ENCODE measurements around the gene PDE6D. TPM values are rescaled to one million over a fixed set of nuclear protein-coding genes. Genes with fewer than 3 reads are reported as not detected.
"Not testable (repeated sequence)": the region's sequence is repeated elsewhere in the genome, so short reads cannot be mapped to it uniquely, and the experiment has no call there.

PDE6D gene
- polyA plus RNA-seq, 3 donors, result 24.3 to 26.1 (median 25.6) TPM

DNA sequence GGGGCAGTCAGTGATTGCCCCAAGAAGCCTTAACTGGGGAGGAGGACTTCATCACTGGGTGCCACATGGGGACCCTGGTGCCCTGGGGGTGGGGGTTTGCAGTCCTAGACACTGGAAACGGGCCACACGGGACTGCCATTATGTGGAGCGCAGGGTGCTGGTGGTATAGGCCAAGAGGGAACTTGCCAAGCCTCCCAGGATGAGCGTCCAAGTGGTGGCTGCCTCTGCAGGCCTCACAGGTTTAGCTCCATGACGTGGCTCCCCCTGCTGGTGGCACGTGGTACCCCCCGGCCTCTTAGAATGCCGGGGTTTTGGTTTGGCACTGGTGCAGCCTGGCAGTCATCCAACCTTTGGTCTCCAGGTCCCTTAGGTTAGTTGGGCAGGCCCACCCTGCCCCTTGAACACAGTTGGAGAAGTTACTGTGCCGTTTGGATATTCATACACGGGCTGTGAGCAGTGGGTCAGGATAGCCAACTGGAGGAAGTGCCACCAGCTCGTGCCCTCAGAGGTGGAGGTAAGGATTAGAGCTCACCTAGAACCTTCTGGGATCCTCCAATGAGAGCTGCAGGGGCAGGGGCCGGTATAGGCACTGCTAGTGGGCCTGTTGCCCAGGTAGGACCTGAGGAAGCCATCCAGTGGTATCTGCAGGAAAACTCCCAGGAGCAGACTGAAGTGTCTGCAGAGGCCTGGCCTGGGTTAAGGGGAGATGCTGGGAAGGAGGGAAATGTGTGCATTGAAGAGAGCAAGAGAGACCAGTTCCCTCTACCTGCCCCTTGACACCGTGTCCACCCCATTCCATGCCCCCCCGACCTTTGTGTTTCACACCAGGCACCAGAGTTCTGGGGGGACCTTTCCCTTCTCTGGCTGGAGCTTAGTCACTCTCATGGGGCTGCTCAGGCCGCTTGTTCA, 67.1 kb downstream of the PDE6D start:
- peak in 6 of 11 donors; percentile 57 to 75 (median 67) for DNase-seq (ENCODE audit: extremely low read depth in 1 of 11, low read depth in 9 of 11, low spot score in 4 of 11)

DNA sequence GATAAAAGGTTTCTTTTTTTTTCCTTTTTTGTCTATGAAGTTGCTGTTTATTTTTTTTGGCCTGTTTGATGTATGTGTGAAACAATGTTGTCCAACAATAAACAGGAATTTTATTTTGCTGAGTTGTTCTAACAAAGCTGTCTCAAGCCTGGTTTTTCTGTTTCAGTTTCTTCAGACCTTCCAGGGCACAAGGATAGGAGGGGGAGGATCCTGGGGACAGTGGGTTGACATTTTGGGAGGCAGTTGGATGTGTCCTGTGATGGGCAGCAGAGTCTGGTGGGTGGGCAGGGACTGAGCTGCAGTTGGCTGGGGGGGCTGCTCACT, 67.7 kb downstream of the PDE6D start:
- DNase-seq (ENCODE audit: extremely low read depth in 1 of 11, low read depth in 9 of 11, low spot score in 4 of 11), result not testable (repeated sequence)

DNA sequence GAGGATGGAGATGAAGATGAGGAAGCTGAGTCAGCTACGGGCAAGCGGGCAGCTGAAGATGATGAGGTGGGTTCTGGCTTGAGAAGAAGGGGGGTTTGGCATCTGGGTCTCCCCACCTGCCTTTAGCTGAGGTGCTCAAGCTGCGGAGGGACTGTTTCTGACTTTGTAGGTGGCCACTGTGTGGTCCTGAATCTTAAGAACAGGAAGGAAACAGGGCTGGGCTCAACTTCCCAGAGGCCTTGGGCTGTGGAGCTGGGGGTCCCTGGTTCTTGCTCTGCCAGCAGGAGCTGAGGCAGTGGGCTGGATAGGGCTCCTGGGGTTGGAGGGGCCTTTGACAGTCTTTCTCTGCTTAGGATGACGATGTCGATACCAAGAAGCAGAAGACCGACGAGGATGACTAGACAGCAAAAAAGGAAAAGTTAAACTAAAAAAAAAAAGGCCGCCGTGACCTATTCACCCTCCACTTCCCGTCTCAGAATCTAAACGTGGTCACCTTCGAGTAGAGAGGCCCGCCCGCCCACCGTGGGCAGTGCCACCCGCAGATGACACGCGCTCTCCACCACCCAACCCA, 68.5 kb downstream of the PDE6D start:
- not testable (repeated sequence) for DNase-seq (ENCODE audit: extremely low read depth in 1 of 11, low read depth in 9 of 11, low spot score in 4 of 11)

DNA sequence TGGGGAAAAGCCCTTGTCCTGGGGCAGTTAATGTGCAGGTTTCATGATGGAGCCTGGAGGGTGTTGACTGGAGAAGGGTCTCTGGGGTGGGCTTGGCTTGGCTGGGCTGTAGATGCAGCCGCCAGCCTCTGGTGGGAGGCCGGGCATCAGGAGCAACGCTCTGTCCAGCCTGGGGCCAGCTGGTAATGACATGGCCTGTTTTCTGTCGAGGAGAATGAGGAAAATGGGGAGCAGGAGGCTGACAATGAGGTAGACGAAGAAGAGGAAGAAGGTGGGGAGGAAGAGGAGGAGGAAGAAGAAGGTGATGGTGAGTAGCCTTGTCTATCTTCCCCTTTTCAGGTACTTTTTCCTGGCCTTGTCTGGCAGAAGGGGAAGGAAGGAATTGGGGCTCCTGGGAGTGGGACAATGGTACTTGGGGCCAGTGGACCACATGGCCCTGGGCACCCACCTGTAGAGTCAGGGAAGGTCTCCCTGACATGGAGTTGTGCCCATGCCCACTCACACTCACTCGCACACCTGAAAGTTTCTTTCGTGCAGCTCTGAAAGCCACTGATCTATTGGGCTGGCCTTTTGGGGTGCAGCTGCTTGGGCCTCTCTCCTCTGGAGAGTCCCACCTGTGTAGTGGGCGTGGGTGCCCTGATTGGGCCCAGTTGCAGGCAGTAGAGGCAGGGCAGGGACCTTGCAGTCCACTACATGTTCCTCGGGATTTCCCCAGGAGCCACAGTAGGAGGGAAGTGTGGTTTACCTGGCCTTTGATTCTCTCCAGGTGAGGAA, 69.2 kb downstream of the PDE6D start:
- no peak for DNase-seq (ENCODE audit: extremely low read depth in 1 of 11, low read depth in 9 of 11, low spot score in 4 of 11)

DNA sequence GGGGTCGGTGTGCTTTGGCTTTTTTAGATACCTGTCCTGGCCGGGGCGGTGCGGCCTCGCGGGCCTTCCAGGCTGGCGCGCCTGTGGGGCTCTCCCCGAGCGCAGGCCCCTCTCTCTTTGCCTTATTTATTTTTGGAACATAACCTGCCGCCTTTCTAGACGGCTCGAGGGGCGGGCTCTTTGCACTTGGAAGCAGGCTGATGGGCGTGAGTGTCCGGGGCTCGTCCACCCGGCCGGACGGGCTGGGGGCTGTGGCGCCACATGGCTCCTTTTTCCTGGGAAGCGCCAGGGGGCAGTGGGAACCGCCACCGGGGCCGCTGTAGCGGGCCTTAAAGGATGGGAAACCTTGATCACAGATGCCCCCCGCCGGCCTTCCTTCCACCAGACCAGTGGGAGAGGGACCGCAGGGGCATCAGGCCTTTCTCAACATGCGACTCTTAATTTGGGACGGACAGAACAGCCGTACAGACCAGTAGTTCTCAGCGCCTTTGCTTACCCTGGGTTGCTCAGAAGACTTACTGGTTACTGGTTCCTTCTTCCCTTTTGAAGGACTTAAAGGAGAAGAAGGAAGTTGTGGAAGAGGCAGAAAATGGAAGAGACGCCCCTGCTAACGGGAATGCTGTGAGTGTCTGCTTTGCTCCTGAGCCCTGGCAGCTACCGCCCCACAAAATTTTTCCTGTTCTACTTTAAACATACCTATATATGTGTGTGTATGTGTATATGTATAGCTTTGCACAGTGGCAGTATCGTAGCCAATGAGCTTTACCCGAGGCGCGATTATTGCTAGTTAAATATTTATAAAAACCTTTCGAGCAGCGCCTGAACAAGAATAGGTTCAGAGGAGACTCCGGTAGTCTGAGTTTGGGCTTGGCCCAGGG, 70.0 kb downstream of the PDE6D start:
- DNase-seq (ENCODE audit: extremely low read depth in 1 of 11, low read depth in 9 of 11, low spot score in 4 of 11), result no peak

DNA sequence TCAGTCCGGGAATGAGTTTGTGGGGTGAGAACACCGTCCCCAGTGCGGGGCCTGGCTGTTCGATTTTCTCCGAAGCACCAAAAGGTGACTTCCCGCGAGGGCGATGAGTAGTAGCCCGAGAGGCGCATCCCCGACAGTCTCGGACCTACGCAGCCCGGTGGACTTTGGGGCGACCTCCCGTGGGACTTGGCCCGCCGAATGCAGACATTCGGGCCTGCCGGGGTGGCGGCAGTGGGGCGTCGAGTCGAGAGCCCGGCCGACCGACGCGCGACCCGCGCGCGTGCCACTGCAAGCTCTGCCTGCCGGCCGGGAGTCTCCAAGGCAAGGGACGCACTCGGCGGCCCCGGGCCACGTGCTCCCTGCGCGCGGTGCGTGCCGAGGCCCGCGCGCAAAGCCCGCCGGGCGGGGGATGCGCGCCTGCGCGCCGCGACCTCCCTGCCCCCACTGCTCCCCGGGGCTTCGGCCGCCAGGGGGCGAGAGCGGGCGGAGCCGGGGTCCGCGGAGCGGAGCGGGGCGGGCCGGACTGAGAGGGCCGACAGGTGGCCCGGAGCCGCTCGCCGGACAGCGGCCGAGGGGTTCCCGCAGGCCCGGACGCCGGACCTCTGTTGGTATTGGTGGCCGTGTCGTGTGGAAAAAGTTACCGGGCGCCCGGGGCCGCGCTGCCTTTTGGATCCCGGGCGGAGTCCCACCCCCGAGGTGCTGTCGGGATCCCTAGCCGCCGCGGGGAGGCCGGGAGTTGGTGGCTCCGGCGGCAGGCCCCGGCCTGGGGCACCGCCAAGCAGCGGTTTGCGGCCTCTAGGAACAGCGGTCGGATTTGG, 70.9 kb downstream of the PDE6D start:
- peak in 8 of 11 donors; percentile 67 to 87 (median 83) for DNase-seq (ENCODE audit: extremely low read depth in 1 of 11, low read depth in 9 of 11, low spot score in 4 of 11)

DNA sequence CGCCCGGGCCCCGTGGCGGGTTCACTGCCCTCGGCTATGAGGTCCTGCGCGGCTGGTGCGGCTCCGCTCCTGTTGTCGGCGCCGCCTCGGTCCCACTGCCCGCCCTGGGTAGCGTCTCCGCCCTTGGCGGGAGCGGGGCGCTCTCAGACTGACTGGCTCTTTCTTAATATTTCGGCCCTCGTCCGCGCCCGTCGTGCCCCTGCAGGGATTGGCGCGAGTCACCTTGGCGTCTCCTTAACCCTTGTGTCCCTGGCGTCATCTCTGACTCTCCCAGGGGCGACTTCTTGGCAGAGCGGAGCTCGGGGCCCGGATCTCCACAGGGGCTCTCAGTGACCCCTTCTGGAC, 71.5 kb downstream of the PDE6D start:
- no peak for DNase-seq (ENCODE audit: extremely low read depth in 1 of 11, low read depth in 9 of 11, low spot score in 4 of 11)

DNA sequence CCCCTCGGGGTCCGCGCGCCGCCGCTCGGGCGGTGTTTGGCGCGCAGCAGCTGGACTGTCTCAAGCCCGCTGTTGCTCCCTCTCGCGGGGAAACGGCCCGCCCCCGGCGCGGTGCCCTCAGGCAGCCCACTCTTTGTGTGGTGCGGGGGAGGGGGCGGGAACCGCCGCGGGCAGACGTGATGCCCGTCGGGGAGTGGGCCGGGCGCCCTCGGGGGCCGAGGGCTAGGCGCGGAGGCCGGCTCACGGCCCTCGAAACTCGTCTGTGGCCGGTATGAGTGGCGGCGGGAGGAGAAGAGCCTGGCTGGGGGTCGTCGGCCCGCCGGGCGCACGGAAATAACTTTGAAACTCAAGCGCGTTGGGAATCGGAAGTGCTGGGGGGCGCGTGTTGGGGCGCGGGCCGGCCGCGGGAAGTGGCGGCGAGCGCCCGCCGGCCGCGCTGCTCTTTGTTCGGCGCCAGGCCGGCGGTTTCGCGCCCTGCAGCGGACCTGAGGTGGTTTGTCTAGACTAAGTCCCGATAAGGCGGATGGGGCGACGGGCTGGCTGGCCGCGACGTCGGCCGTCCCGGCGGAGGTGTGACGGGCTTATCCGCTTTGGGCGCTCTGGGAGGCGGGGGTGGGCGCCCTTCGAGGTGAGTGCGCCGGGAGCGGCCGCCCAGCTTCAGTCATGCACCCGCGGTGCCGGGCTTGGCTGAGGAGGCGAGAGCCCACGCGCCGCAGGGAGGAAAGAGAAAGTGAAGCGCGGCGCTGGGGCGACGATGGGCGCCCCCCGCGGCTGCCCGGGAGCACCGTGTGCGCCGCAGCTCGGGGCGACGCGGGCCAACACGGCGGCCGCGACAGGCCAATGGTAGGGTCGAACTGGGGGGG, 72.1 kb downstream of the PDE6D start:
- peak in 1 of 11 donors; percentile 28 for DNase-seq (ENCODE audit: extremely low read depth in 1 of 11, low read depth in 9 of 11, low spot score in 4 of 11)

DNA sequence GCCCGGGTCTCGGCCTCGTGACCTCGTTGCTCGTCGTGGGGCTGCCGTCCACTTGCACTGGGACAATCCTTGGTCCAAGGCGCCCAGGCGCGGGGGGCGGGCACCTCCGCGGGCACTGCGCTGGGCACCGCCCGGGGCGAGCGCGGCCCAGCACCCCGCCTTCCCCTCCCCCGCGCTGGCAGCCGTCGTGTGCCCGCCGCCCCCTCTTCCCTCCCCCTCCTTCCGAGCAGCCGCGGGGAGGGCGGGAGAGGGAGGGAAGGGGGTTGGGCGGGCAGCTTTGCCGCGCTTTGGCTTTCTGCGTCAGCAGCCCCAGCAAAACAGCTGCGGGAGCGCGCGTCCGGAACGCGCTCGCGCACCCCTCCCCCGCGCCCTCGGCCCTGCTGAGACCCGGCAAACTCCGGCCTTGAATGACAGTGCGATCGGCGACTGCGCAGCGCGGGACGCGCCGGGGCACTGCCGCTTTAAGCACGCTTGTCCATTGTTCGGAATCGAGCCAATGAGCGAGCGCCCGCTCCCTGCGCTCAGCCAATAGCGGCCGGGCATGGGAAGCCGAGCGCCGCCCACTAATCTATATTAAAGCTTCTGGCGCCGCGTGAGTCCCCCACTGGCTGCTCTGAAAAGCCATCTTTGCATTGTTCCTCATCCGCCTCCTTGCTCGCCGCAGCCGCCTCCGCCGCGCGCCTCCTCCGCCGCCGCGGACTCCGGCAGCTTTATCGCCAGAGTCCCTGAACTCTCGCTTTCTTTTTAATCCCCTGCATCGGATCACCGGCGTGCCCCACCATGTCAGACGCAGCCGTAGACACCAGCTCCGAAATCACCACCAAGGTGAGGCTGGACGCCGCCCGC, 72.9 kb downstream of the PDE6D start, which contains the start of gene PTMA:
Gene PTMA, plus strand, starts transcription at position 599 of the 846 bp plus-strand sequence. Its CDS starts 182 bp downstream, at position 781.
- DNase-seq (ENCODE audit: extremely low read depth in 1 of 11, low read depth in 9 of 11, low spot score in 4 of 11), result peak; percentile 98 to 100 (median 99)

DNA sequence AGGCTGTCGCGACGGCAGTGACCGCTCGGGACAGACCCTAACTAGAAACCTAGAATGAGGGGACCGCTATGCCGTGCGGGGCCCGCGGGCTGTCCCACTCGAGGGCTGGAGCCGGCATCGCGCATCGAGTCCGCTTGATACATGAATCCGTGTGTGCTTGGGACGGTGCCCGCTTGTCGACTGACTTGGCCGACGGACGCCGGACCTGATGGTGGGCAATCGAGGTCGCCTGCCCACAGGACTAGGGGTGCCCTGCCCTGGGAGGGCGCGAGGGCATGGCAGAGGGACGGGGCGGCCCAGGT, 73.5 kb downstream of the PDE6D start:
- DNase-seq (ENCODE audit: extremely low read depth in 1 of 11, low read depth in 9 of 11, low spot score in 4 of 11), result peak in 1 of 11 donors; percentile 64

DNA sequence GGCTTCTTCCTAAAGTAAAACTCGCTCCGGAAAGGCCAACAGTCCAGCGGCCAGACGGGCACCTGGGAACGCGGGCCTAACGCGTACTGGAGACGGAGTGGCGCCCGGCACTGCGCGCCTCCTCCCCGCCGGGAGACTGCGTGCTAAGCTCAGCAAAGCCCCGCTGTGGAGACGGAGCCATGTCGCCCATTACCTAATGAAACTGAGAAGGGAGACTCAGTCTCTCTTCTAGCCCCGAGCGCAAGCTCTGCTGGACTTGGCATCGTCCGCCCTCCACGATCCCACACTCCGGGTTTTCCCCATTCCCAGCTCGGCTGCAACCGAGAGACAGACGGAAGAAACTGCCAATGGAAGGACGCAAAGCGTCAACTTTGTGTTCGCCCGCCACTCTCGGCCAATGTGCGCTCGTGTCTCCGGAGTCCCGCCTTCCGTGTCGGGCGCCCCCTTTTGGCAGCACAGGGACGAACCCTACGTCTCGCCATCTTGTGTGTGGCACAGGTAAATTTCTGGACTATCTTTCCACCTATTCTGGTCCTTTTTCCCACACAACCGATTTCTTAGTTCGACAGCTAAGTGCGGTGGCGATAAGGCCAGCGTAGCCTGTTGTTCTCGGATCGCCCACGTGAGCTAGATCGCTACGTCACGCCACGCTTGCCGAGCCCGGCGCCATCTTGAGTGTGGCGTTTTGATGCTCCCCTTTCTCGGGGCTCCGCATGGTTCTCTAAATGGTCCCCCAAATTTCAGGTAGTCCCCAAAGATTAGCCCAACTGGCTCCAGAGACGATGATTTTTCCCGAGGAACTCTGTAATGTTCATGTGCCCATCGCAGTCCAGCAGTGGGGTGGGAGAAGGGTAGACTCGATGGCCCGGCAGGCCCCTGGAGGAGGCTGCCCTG, 74.1 kb downstream of the PDE6D start:
- peak; percentile 96 to 99 (median 98) for DNase-seq (ENCODE audit: extremely low read depth in 1 of 11, low read depth in 9 of 11, low spot score in 4 of 11)

DNA sequence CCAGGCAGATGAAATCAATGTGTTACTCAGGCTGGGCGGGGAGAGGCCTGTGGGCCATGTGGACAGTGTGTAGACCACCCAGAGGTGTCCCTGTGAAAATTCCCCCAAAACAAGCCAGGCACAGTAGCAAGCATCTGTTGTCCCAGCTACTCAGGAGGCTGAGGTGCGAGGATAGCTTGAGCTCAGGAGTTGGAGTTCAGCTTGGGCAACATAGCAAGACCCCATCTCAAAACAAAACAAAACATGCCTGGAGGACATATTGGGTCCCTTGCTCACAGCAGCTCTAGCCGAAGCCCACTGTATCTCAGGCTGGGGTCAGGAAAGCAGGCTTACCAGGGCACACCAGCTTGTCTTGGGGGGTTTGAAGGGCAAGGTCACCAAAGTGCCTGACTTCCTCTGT, 77.1 kb downstream of the PDE6D start:
- no peak for DNase-seq (ENCODE audit: extremely low read depth in 1 of 11, low read depth in 9 of 11, low spot score in 4 of 11)

DNA sequence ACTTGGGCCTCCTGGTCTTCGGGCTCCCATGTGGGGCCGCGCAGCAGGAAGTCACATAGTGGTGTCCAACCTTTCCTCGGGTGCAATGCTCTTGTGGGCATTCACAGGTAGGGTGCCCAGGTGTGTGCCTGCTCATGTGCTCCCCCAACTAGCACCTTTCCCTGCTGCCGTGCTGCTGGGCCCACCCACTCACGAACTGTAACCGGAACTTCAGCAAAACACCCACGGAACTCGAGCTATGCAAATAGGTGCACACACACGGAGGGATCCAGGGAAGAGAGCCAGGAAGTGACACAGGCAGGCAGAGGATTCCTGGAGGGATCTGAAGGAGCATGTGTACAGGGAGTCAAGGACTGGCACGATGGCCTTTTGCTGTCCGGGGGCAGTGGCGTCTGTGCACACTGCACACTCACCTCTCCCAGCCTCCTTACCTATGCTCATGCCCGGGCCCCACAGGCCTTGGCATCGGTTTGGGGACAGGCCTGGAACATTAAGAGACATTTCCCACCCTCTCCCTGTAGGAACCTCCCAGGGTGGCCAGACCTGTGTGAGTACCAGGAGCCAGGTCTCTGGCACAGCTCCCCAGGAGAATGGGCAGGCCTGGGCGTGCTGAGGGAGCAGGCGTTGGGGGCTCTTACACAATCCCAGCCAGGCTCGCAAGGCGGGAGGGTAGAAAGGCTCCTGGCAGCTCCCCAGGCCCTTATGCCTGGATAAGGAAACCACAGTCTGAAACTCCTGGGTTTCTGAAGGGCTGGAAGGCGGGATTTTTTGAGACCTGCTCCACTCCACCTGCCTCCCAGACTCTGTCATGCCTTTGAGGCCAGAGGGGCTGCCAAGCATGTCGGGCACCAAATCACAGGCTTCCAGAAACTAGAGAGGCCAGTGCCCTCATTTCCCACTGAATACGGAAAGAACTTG, 79.4 kb downstream of the PDE6D start:
- peak in 1 of 11 donors; percentile 40 for DNase-seq (ENCODE audit: extremely low read depth in 1 of 11, low read depth in 9 of 11, low spot score in 4 of 11)

DNA sequence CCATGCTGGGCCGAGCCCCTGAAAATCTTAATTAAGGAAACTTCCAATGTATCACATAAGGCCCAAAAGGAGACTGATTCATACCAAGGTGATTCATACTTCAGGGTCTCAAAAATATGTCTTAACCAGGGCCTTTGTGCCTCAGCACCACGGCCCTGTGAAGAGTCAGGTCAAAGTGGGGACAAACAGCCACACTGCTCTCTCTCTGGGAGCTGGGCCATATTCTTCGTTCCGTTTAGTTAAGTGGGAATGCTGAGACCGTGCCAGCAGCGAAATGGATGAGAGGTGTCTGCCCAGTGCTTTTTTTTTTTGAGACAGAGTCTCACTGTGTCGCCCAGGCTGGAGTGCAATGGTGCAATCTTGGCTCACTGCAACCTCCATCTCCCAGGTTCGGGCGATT, 82.1 kb downstream of the PDE6D start:
- DNase-seq (ENCODE audit: extremely low read depth in 1 of 11, low read depth in 9 of 11, low spot score in 4 of 11), result no peak

DNA sequence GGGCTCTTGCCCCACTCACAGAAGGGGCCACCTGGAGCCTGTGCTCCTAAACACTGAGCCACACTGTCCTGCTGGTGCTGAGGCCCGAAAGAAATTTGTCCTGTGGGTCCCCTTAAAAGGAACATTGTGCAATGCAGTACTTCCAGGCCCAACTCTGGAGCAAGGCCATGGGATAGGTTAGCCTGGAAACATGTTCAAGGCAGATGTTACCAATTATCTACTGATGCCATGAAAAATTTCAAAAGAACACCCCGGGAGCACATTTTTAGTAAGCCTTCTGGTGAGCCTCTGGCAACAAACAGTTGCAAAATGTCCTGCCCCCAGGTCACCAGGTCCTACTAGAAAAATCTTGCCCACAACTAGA, 85.1 kb downstream of the PDE6D start:
- DNase-seq (ENCODE audit: extremely low read depth in 1 of 11, low read depth in 9 of 11, low spot score in 4 of 11), result no peak
